Ectodermal cell (in vitro differentiated cells): ENCODE measurements around the gene FGA.
"Not testable (repeated sequence)": the region's sequence is repeated elsewhere in the genome, so short reads cannot be mapped to it uniquely, and the experiment has no call there.

ENCODE experiments used
- H3K27ac ChIP-seq: 2 replicates; pipeline ENCODE4 v1.7.0; 2013; ENCODE audit warnings: mild to moderate bottlenecking, low read depth, low read length; ENCODE audit not compliant: insufficient read depth, poor library complexity, severe bottlenecking
- H3K27me3 ChIP-seq: 2 replicates; pipeline ENCODE4 v1.7.0; 2013; ENCODE audit warnings: mild to moderate bottlenecking, low read length; ENCODE audit not compliant: insufficient read depth, control insufficient read depth, poor library complexity, severe bottlenecking
- H3K36me3 ChIP-seq: one replicate; pipeline ENCODE4 v1.7.0; 2013; ENCODE audit warnings: low read length; ENCODE audit not compliant: control insufficient read depth, insufficient read depth
- H3K4me1 ChIP-seq: one replicate; pipeline ENCODE4 v1.7.0; 2013; ENCODE audit warnings: low read length; ENCODE audit not compliant: control insufficient read depth, insufficient read depth
- H3K4me3 ChIP-seq: 2 replicates; pipeline ENCODE4 v1.7.0; 2013; ENCODE audit warnings: low read depth, low read length, control low read depth; ENCODE audit not compliant: insufficient read depth
- H3K9me3 ChIP-seq: 2 replicates; pipeline ENCODE4 v1.7.0; 2013; ENCODE audit warnings: mild to moderate bottlenecking, low read length, moderate library complexity; ENCODE audit not compliant: control insufficient read depth
- WGBS, 2 experiments: methylation state at CpG; one replicate each; pipeline ENCODE4 v1.1.7; 2013; ENCODE audit warnings: missing lambda C conversion rate in 2 of 2; 5-methylcytosine and 5-hydroxymethylcytosine counted together

Gene FGA

DNA sequence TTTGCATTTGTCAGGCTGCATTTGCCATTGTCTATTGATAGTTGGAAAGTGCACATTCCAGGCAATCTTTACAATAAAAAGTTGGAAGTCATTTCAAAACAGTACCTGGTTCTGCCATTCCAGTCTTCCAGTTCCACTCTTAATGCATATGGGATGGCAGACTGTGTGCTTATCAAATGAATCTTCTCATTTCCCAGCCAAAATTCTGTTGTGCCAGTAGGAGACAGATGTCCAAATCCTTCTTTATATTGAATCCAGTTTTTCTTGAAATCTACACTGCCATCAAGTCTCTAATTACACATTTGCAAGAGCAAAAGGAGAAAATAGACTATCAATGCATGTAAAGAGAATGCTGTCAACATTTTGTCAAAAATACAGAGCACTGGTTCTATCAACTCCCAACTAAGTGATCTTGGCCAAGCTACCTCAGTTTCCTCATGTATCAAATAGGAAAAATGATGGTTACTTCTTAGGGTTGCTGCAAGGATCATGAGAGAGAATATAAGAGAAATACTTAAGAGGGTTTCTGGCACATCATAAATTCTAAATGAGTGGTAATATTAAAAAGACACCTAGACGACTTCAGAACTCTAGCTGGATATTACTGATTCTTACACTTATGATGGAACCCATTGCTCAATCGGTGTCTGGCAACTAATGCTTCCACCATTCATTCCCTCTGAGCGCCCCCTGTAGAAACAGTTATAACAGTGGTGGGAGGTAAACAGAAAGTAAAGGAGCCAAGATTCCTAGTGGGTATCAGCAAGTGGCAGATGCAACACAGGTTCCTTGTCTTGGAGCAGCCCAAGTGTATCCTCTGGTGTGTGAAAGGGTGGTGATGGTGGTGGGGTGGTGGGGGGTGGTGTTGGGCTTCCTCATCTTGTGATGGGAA lies 18.1 kb upstream of the FGA start:
- Histone ChIP-seq H3K36me3 (no peaks in the 10 kb centered on the region), H3K27me3 (no peaks in the 10 kb centered on the region), H3K9me3 (no peaks in the 10 kb centered on the region), H3K4me1 (no peaks in the 10 kb centered on the region), H3K27ac (no peak overlapping the region), H3K4me3 (no peak overlapping the region)
- 83 to 87% methylated on average over 3 of the region's 3 CpGs for WGBS, 2 experiments

DNA sequence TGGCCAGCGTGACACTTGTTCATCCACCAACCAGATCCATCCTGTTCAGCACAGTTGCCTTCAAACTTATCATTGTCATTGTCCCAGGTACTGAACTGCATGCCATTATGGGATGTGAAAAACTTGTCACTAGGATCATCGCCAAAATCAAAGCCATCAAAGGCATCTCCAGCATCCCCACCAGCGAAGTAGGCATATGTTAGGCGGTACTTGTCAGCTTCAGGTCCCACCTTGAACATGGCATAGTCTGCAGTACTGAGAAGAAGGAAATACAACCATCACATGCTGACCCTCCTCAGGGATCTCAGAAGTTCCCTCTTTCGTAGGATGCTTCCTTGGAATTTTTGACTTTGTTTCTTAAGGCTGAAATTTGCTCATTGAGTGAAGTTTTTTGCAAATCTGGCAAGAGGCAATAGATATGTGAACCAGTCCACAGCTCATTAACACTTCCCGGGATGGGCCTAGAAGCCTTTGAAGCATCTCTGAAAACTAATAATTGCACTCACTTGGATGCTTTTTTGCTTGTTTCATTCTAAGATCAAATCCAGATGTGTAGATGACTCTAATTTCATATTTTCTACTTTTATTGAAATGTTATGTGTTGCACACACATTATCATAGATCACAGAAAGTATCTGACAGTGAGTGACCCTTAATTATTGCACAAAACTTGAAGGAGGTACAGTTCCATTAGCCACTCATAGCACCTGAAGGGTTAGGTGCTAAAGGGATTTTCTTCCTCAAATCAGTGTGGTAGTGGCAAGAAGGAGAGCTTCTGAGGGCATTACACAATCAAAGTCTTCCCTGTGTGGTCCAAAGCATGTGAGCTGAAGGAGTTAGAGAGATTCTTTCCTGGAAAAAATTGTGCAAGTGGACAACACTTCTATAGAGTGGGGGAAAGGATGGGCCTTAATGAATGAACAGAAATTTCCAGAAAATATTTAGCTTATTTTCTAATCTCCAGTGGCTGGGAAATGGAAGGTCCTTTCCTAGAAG lies 16.5 kb upstream of the FGA start:
- no peaks in the 10 kb centered on the region for H3K9me3 ChIP-seq

GRCh38 chr4:154604696-154605200 lies 14.2 kb upstream of the FGA start:
- Histone ChIP-seq H3K27ac (no peak overlapping the region), H3K4me1 (no peaks in the 10 kb centered on the region), H3K27me3 (no peaks in the 10 kb centered on the region), H3K36me3 (no peaks in the 10 kb centered on the region), H3K9me3 (no peaks in the 10 kb centered on the region), H3K4me3 (no peak overlapping the region)
- WGBS, 2 experiments, result 93 to 100% methylated on average over 1 to 3 of the region's 4 CpGs

More for the DNA sequence above, 16.5 kb upstream of the FGA start:
- Histone ChIP-seq H3K4me3 (no peak overlapping the region), H3K36me3 (no peaks in the 10 kb centered on the region), H3K4me1 (no peaks in the 10 kb centered on the region), H3K27ac (no peak overlapping the region), H3K27me3 (no peaks in the 10 kb centered on the region)
- whole genome bisulfite sequencing, 2 experiments, result 94 to 97% methylated on average over 6 of the region's 6 CpGs

DNA sequence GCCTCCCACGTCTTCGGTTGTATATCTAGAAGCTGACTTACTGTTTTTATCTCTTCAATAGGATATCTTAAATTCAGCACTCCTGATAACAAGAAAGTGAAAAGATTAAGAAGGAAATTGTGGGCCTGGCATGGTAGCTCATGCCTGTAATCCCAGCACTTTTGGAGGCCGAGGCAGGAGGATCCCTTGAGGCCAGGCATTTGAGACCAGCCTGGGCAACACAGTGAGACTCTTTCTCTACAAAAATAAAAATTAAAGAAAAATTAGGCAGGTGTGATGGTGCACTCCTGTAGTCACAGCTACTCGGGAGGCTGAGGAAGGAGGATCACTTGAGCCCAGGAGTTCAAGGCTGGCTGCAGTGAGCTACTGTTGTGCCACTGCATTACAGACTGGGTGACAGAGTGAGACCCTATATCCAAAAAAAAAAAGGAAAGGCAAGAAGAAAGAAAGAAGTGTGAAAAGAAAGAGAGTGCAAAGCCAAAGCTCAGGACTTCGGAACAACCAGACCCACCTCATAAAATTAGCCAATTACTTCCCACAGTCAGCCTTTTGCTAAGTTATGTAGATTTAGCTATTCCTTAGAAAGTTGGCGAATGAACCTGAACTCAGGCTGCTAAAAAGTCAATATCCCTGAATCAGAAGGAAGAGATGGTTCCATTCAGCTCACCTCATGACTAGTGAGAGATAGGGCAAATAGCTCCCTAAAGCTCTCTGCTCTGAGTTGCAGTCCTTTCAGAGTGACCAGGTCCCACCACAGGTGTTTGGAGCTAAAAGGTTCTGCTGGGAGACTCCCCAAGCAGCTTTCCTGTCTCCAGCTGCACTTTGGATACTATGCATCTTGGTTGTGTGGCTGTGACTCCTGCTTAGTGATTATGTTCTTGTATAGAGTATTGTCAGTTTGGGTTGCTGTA lies 12.7 kb upstream of the FGA start:
- 94 to 95% methylated on average over 5 of the region's 6 CpGs for WGBS, 2 experiments
- Histone ChIP-seq H3K4me3 (no peak overlapping the region), H3K36me3 (no peaks in the 10 kb centered on the region), H3K27ac (no peak overlapping the region), H3K4me1 (no peaks in the 10 kb centered on the region), H3K9me3 (no peaks in the 10 kb centered on the region), H3K27me3 (no peaks in the 10 kb centered on the region)

DNA sequence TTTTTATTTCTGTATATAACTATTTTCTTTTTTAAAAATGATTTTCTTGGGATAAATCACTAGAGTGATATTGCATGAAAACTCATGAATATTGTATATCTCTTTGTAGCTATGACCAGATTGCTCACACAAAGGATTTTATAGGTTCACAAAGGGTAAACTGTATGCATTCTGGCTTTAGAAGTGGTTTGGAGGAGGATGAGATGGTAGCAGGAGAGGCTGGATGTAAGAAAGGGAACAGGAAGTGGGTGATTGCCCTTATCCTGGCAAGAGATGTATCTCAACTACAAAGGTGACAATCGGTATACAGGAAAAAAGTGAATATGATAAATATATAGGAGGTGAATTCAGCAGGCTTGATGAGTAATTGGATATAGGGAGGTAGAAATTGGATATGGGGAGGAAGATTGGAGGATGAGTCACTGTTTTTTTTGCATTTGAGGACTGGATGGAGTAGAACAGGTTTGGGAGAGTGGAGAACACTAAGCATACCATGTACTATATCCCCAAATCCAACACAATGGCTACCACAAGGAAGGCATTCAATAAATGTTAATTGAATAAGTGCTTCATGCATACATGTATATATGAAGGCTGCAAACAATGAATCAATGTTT lies 12.0 kb upstream of the FGA start:
- no peaks in the 10 kb centered on the region for H3K9me3 ChIP-seq
- no peak overlapping the region for H3K27ac ChIP-seq
- H3K4me1 ChIP-seq, result no peaks in the 10 kb centered on the region
- no peaks in the 10 kb centered on the region for H3K36me3 ChIP-seq
- 94 to 98% methylated on average over 1 of the region's 1 CpG for WGBS, 2 experiments
- H3K4me3 ChIP-seq, result no peak overlapping the region
- H3K27me3 ChIP-seq, result no peaks in the 10 kb centered on the region

DNA sequence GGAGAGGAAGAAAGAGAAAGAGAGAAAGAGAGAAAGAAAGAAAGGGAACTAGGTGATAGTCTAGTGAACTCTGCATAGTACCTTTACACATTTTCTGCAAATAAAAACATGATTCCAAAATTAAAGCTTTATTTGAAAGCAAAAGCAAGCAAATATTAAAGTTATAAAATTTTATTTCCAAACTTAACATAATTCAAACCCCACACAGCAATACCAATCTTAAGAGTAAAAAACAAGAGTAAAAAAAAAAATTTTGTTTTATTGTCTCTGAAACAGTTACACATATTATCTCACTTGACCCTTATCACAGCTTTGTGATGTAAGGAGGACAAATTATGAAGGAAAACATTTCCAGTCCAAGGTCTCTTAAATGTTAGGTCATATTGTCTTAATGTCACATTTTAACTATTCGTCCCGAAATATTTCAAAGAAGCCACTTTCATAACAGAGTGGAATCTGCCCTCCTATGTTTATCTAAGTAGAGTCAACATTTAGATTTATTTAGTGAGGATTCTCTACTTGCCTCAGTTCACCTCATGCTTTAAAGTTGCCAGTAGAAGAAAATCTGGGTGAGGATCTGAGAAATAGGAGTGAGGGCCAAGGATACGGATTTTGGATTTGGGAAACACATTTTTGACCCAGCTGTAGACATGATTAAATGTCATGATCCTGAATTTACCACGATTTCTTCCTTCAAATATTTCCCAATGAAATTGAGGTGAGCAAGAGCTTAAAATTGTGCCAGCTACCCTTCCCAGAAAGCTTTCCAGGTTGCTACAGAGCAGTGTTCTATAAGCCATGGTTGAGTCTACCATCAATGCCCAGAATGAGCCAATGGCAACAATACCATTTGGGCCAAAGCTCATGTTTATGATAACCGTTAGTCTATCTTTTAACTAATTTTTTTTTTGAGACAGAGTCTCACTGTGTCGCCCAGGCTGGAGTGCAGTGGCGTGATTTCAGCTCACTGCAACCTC lies 7.5 kb upstream of the FGA start:
- Histone ChIP-seq H3K4me1 (no peaks in the 10 kb centered on the region), H3K36me3 (no peaks in the 10 kb centered on the region), H3K4me3 (no peak overlapping the region), H3K27me3 (no peaks in the 10 kb centered on the region), H3K9me3 (no peaks in the 10 kb centered on the region), H3K27ac (no peak overlapping the region)
- 95 to 96% methylated on average over 6 to 7 of the region's 7 CpGs for WGBS, 2 experiments

DNA sequence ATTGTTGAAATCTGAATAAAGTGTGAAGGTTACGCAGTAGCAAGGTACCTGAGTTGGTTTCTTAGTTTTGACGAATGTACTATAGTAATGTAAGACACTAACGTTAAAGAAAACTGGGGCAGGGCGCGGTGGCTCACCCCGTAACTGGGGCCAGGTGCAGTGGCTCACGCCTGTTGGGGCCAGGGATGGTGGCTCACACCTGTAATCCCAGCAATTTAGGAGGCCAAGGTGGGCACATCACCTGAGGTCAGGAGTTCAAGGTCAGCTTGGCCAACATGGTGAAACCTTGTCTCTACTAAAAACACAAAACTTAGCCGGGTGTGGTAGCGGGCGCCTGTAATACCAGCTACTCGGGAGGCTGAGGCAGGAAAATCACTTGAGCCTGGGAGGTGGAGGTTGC lies 6.7 kb upstream of the FGA start:
- not testable (repeated sequence) for H3K27ac ChIP-seq, H3K9me3 ChIP-seq, H3K4me3 ChIP-seq, H3K27me3 ChIP-seq, H3K36me3 ChIP-seq, H3K4me1 ChIP-seq
- 93 to 95% methylated on average over 11 of the region's 11 CpGs for WGBS, 2 experiments

- Histone ChIP-seq H3K4me3 (no peak overlapping the region), H3K36me3 (no peaks in the 10 kb centered on the region), H3K4me1 (no peaks in the 10 kb centered on the region), H3K9me3 (no peaks in the 10 kb centered on the region), H3K27ac (no peak overlapping the region), H3K27me3 (no peaks in the 10 kb centered on the region)
Observed at GRCh38 chr4:154595807-154596206, 5.3 kb upstream of the FGA start.
